Breast epithelium (tissue), 4 donors: Measurements from ENCODE around the gene PALLD. TPM values are rescaled to one million over a fixed set of nuclear protein-coding genes. Genes with fewer than 3 reads are reported as not detected.
A peak's percentile ranks its signal among the peaks of the same experiment; 100 is the strongest.

Source experiments
- DNase-seq, 2 donors: peaks; one replicate each; pipeline ENCODE4 v3.0.0-alpha.2; 2019; ENCODE audit warnings: low spot score in 2 of 2
- H3K27ac ChIP-seq, 2 donors: fragments of 200-600 bp; sonication (generic) in 1 of 2; one replicate each; pipeline ENCODE4 v1.5.1; 2016 to 2019; ENCODE audit warnings: mild to moderate bottlenecking in 1 of 2
- H3K27me3 ChIP-seq, 2 donors: fragments of 200-600 bp; sonication (generic) in 1 of 2; one replicate each; pipeline versions ENCODE4 v1.5.1 to v1.6.0; 2017 to 2019; ENCODE audit warnings: control low read depth in 1 of 2, mild to moderate bottlenecking in 1 of 2
- H3K36me3 ChIP-seq: fragments of 200-600 bp; one replicate; pipeline ENCODE4 v1.5.1; 2019
- H3K4me1 ChIP-seq, 2 donors: fragments of 200-600 bp; sonication (generic); one replicate each; pipeline ENCODE4 v1.5.1; 2016 to 2019; ENCODE audit warnings: control low read depth in 1 of 2
- H3K4me3 ChIP-seq, 3 donors: fragments of 200-600 bp; sonication (generic); 1 replicate in 2 of 3; 2 replicates in 1 of 3; pipeline ENCODE4 v1.5.1; 2016 to 2019; ENCODE audit warnings: mild to moderate bottlenecking in 3 of 3, moderate library complexity in 2 of 3
- H3K9me3 ChIP-seq, 2 donors: fragments of 200-600 bp; sonication (generic) in 1 of 2; one replicate each; pipeline ENCODE4 v1.5.1; 2016 to 2019; ENCODE audit warnings: control low read depth in 1 of 2
- CTCF ChIP-seq, 3 donors: fragments of 450-650 bp; IDR thresholded peaks; one replicate each; pipeline ENCODE4 v1.5.1; 2016 to 2017; ENCODE audit warnings: antibody characterized with exemption in 3 of 3, mild to moderate bottlenecking in 3 of 3, moderate library complexity in 3 of 3
- POLR2A ChIP-seq: fragments of 450-650 bp; IDR thresholded peaks from one replicate; pipeline ENCODE4 v1.6.1; 2016; ENCODE audit warnings: antibody characterized with exemption, mild to moderate bottlenecking, moderate library complexity
- POLR2AphosphoS5 ChIP-seq, 3 donors: sonication (generic); formaldehyde crosslinking; IDR thresholded peaks; one replicate each; pipeline ENCODE4 v1.6.1; 2017; ENCODE audit warnings: antibody characterized with exemption in 3 of 3
- intact Hi-C: fragments of 100-400 bp; cut with DNase I; formaldehyde crosslinking; loops from one replicate; pipeline ENCODE4 v1.15.1; 2023; ENCODE audit warnings: low total_unique reads
- total RNA-seq, 3 donors: library from RNA; depleted of rRNA; stranded (reverse); fragments of >200 nt; gene quantifications; one replicate each; pipeline ENCODE4 v1.1.0, GENCODE V29; 2016

The PALLD gene
- total RNA-seq, 3 donors from 2014 or later: 96.0 to 186 (median 174) TPM

DNA sequence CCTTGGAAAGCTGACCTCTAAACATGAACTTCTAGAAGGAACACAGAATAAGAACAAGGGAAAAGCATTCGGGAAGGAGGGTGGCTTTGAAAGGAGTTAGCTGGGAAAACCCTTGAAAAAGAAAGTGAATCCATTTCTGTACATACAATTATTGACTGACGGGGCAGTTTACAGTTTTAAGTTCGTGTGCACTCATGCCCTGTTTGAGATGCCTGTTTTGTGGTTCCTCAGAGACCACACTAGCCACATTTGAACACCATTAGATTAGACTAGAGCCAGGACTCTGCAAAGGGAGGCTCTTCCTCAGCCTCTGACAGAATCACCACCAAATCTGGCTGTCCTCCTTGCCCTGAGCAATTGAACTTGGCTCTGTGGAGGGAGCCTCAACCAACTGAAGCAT lies 158.3 kb downstream of the PALLD start:
- no peaks in the 10 kb centered on the region for H3K27me3 ChIP-seq
- DNase-seq: no peak
- no peaks in the 10 kb centered on the region for H3K36me3 ChIP-seq
- TF ChIP-seq CTCF (IDR thresholded peaks at IDR 0.05): no peak
- TF ChIP-seq POLR2A: no peak
- no peak for TF ChIP-seq POLR2AphosphoS5 (IDR thresholded peaks at IDR 0.05)
- H3K4me3 ChIP-seq: peak overlapping the region in 2 of 3 donors; percentile 10 to 41
- H3K9me3 ChIP-seq: no peaks in the 10 kb centered on the region
- no peaks in the 10 kb centered on the region for H3K4me1 ChIP-seq
- H3K27ac ChIP-seq: peak overlapping the region; percentile 56 to 79
- intact Hi-C loops: no loop called here

GRCh38 chr4:168656055-168656660 lies 159.3 kb downstream of the PALLD start:
- Histone ChIP-seq H3K4me1 (no peaks in the 10 kb centered on the region), H3K36me3 (no peaks in the 10 kb centered on the region), H3K9me3 (no peaks in the 10 kb centered on the region), H3K4me3 (no peak overlapping the region), H3K27me3 (no peaks in the 10 kb centered on the region), H3K27ac (peak overlapping the region; percentile 23 to 41)
- intact Hi-C loops: no loop called here
- no peak for TF ChIP-seq POLR2AphosphoS5 (IDR thresholded peaks at IDR 0.05)
- no peak for TF ChIP-seq POLR2A
- TF ChIP-seq CTCF (IDR thresholded peaks at IDR 0.05): no peak
- no peak for DNase-seq

- no peak for DNase-seq
- Histone ChIP-seq H3K27ac (peak overlapping the region in 1 of 2 donors; percentile 41), H3K4me1 (no peaks in the 10 kb centered on the region), H3K36me3 (no peaks in the 10 kb centered on the region), H3K9me3 (no peaks in the 10 kb centered on the region), H3K4me3 (no peak overlapping the region), H3K27me3 (no peaks in the 10 kb centered on the region)
- intact Hi-C loops: no loop called here
- TF ChIP-seq CTCF (IDR thresholded peaks at IDR 0.05) (no peak), POLR2A (no peak), POLR2AphosphoS5 (IDR thresholded peaks at IDR 0.05) (no peak)
Measured at GRCh38 chr4:168656946-168657473, 160.2 kb downstream of the PALLD start.

GRCh38 chr4:168658751-168659150 lies 161.9 kb downstream of the PALLD start:
- H3K4me3 ChIP-seq: no peak overlapping the region
- no peak for DNase-seq
- TF ChIP-seq CTCF (IDR thresholded peaks at IDR 0.05) (no peak), POLR2A (no peak), POLR2AphosphoS5 (IDR thresholded peaks at IDR 0.05) (no peak)
- H3K36me3 ChIP-seq: no peaks in the 10 kb centered on the region
- intact Hi-C loops: no loop called here
- H3K4me1 ChIP-seq: no peaks in the 10 kb centered on the region
- H3K9me3 ChIP-seq: no peaks in the 10 kb centered on the region
- H3K27me3 ChIP-seq: no peaks in the 10 kb centered on the region
- no peak overlapping the region for H3K27ac ChIP-seq

DNA sequence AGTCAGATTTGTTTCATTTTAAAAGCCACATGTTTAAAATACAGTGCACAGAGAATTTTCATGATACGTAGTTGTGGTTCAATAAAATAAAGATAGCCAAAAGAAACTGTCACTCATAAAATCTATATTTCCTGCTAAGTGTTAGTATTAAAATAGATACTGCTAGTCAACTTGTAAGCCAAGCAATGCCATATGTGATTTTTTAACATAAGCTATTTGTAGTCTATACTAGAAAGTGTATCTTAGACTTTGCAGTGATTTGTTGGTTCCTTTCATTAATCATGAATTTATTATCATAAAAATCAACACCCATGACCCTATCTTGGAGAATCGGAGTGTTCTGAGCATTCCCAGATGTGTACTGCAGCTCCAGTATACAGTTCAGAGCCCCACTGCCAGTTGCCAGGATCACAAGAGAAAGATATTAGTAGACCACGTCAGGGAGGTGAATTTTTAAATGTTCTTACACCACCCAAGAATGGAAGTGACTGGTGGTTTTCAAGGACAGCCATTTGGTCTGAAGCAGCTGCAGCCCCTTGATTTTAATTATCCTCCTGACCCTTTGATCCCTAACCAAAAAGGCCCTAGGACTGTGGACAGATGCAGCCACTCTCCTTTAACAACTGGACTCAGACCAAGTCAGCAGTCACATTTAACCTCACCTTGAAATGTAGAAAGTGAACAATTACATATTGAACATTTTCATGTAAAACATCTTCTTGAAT lies 163.1 kb downstream of the PALLD start:
- Histone ChIP-seq H3K27me3 (no peaks in the 10 kb centered on the region), H3K27ac (no peak overlapping the region), H3K9me3 (no peaks in the 10 kb centered on the region), H3K36me3 (no peaks in the 10 kb centered on the region), H3K4me3 (no peak overlapping the region), H3K4me1 (no peaks in the 10 kb centered on the region)
- intact Hi-C loops: no loop called here
- DNase-seq: no peak
- TF ChIP-seq CTCF (IDR thresholded peaks at IDR 0.05): no peak
- no peak for TF ChIP-seq POLR2AphosphoS5 (IDR thresholded peaks at IDR 0.05)
- no peak for TF ChIP-seq POLR2A
